ENCODE measurements around the gene MYO9A. TPM values are rescaled to one million over a fixed set of nuclear protein-coding genes. Genes with fewer than 3 reads are reported as not detected.

Gene MYO9A
- polyA plus RNA-seq, 3 donors = 3.9 to 6.6 (median 5.0) TPM

- Mint-ChIP-seq H3K9me3 (peaks cover 0 to 6% (median 3%) of the 10 kb centered on the region in 7 donors), H3K27ac (peak overlapping the region in 1 of 7 donors; percentile 11), H3K4me3 (peak overlapping the region in 1 of 2 donors; percentile 28), H3K27me3 (ENCODE audit: low read depth in 3 of 3) (peaks cover 0 to 1% (median 0%) of the 10 kb centered on the region in 3 donors), H3K4me1 (no peaks in the 10 kb centered on the region), H3K36me3 (peaks cover 24 to 27% of the 10 kb centered on the region in 2 donors)
- no peaks in the 10 kb centered on the region for H3K27me3 ChIP-seq (ENCODE audit: control insufficient read depth in 2 of 2, insufficient read depth in 2 of 2, low read length in 2 of 2)
- H4K20me1 ChIP-seq (ENCODE audit: insufficient read depth, low read length) = no peaks in the 10 kb centered on the region
- H3K9ac ChIP-seq (ENCODE audit: insufficient read depth, low read length, poor library complexity, severe bottlenecking) = no peak overlapping the region
- H3K36me3 ChIP-seq (replicated peaks in 1 of 2; ENCODE audit: control insufficient read depth in 1 of 2, insufficient read depth in 2 of 2, low read length in 2 of 2) = peaks cover 0 to 20% of the 10 kb centered on the region in 2 donors
- H3K4me1 ChIP-seq (ENCODE audit: control insufficient read depth in 1 of 2, insufficient read depth in 2 of 2, low read length in 2 of 2) = no peaks in the 10 kb centered on the region
- intact Hi-C loops (cut with micrococcal nuclease) = no loop called here
- no peaks in the 10 kb centered on the region for H3K79me2 ChIP-seq (ENCODE audit: insufficient read depth, low read length)
- no peak overlapping the region for H3K4me3 ChIP-seq (replicated peaks in 1 of 3; ENCODE audit: low read depth in 2 of 3, low read length in 3 of 3)
- TF ChIP-seq CTCF (IDR thresholded peaks at IDR 0.05) = no peak
- no peak overlapping the region for H2AFZ ChIP-seq (ENCODE audit: insufficient read depth, low read depth, low read length, poor library complexity, severe bottlenecking)
- no peak overlapping the region for H3K27ac ChIP-seq (ENCODE audit: low read depth in 1 of 2, low read length in 2 of 2)
- H3K4me2 ChIP-seq (replicated peaks; ENCODE audit: extremely low read depth, low read length, poor library complexity, severe bottlenecking) = no peak overlapping the region
- 96% methylated on average over 3 of the region's 7 CpGs for WGBS (ENCODE audit: insufficient coverage)
- no peaks in the 10 kb centered on the region for H3K9me3 ChIP-seq (replicated peaks in 1 of 2; ENCODE audit: control insufficient read depth in 1 of 2, insufficient read depth in 1 of 2, low read length in 2 of 2)
- DNase-seq = no peak
Observed at GRCh38 chr15:72042865-72043264, 75.1 kb downstream of the MYO9A start.

GRCh38 chr15:72042054-72042453, 75.9 kb downstream of the MYO9A start:
- Mint-ChIP-seq H3K4me3 (no peak overlapping the region), H3K27me3 (ENCODE audit: low read depth in 3 of 3) (peaks cover 0 to 1% (median 0%) of the 10 kb centered on the region in 3 donors), H3K27ac (no peak overlapping the region), H3K4me1 (peaks cover 2% of the 10 kb centered on the region), H3K9me3 (peaks cover 0 to 10% (median 7%) of the 10 kb centered on the region in 7 donors), H3K36me3 (peaks cover 26 to 30% of the 10 kb centered on the region in 2 donors)
- no peak for DNase-seq
- H3K27me3 ChIP-seq (ENCODE audit: control insufficient read depth in 2 of 2, insufficient read depth in 2 of 2, low read length in 2 of 2) = no peaks in the 10 kb centered on the region
- H3K4me2 ChIP-seq (replicated peaks; ENCODE audit: extremely low read depth, low read length, poor library complexity, severe bottlenecking) = no peak overlapping the region
- intact Hi-C loops (cut with micrococcal nuclease) = no loop called here
- H3K36me3 ChIP-seq (replicated peaks in 1 of 2; ENCODE audit: control insufficient read depth in 1 of 2, insufficient read depth in 2 of 2, low read length in 2 of 2) = peaks cover 0 to 20% of the 10 kb centered on the region in 2 donors
- H3K9ac ChIP-seq (ENCODE audit: insufficient read depth, low read length, poor library complexity, severe bottlenecking) = no peak overlapping the region
- H2AFZ ChIP-seq (ENCODE audit: insufficient read depth, low read depth, low read length, poor library complexity, severe bottlenecking) = no peak overlapping the region
- no peaks in the 10 kb centered on the region for H3K4me1 ChIP-seq (ENCODE audit: control insufficient read depth in 1 of 2, insufficient read depth in 2 of 2, low read length in 2 of 2)
- no peaks in the 10 kb centered on the region for H3K79me2 ChIP-seq (ENCODE audit: insufficient read depth, low read length)
- no peak overlapping the region for H3K4me3 ChIP-seq (replicated peaks in 1 of 3; ENCODE audit: low read depth in 2 of 3, low read length in 3 of 3)
- WGBS (ENCODE audit: insufficient coverage) = no CpG with 5 or more reads among the region's 1 CpG
- H4K20me1 ChIP-seq (ENCODE audit: insufficient read depth, low read length) = no peaks in the 10 kb centered on the region
- no peak for TF ChIP-seq CTCF (IDR thresholded peaks at IDR 0.05)
- no peak overlapping the region for H3K27ac ChIP-seq (ENCODE audit: low read depth in 1 of 2, low read length in 2 of 2)
- H3K9me3 ChIP-seq (replicated peaks in 1 of 2; ENCODE audit: control insufficient read depth in 1 of 2, insufficient read depth in 1 of 2, low read length in 2 of 2) = no peaks in the 10 kb centered on the region
